Measurements from ENCODE around the gene EMID1.

EMID1 gene

DNA sequence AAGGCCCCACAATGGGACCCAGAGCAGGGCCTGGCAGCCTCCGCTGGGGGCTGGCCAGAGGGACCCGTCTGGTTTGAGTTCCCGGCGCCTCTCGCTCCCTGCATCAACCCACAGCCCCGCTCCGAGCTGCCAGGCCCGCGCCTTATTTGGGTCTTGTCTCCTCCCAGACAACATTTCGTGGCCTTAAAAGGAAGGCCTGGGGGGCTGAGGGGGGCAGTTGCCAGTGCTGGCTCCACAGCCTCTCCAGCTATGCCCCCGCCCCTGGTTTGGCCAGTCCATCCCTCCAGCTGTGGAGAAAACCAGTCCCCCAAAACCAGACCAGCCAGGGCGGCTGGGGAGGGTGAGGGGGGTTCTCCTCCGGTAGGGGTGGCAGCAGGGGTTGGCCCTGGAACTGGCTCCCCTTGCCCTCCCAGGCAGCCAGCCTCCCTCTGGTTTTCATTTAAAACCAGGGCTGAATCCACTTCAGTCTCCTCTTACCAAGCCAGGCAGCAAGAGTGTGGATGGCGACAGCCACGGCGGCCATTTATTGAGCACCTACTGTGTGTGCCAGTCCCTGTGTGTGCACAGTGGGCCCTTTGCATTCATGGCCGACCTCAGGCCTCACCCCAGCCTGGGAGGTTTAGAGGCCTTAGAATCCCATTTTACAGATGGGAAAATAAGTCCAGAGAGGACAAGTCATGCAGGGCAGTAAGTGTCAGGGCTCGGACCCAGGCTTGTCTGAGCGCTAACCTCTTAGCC lies 18.6 kb downstream of the EMID1 start:
- no peak for TF ChIP-seq CTCF (IDR thresholded peaks at IDR 0.05; ENCODE audit: low read length, missing control alignments)
- H3K4me3 ChIP-seq (replicated peaks; ENCODE audit: low read depth, low read length), result no peak overlapping the region
- no peak for DNase-seq (ENCODE audit: low read depth)

GRCh38 chr22:29224859-29225410 lies 19.2 kb downstream of the EMID1 start:
- H3K4me3 ChIP-seq (replicated peaks; ENCODE audit: low read depth, low read length), result no peak overlapping the region
- no peak for TF ChIP-seq CTCF (IDR thresholded peaks at IDR 0.05; ENCODE audit: low read length, missing control alignments)
- no peak for DNase-seq (ENCODE audit: low read depth)

DNA sequence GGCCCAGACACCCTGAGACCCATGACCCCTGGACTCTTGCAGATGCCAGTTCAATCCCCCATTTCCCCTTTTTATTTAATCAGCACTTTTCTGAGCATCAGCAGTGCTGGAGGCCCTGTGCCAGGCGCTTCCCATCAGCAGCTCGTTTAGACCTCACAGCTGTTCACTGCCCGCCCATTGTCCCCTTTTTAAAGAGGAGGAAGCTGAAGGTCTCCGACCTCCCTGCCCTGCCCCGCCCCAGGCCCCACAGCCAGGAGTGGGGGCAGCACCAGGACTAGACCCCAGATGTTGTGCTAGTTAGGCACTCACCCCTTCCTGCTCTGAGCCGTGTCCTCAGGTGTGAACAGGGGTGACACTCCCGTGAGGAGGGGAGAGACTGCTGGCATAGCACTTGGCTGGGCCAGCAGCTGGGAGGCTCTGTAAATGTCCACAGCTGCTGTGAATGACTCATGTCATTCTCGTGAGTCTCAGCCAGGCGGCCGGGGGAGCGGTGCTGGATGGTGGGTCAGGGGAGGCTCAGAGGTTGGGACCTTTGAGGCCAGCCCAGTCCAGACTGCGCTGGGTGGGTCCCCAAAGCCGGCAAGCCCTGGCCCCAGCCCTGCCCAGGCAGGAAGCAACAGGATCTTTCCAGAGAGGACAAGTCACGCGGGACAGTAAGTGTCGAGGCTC lies 19.9 kb downstream of the EMID1 start:
- DNase-seq (ENCODE audit: low read depth), result peak; percentile 22
- H3K4me3 ChIP-seq (replicated peaks; ENCODE audit: low read depth, low read length), result no peak overlapping the region
- TF ChIP-seq CTCF (IDR thresholded peaks at IDR 0.05; ENCODE audit: low read length, missing control alignments), result no peak

DNA sequence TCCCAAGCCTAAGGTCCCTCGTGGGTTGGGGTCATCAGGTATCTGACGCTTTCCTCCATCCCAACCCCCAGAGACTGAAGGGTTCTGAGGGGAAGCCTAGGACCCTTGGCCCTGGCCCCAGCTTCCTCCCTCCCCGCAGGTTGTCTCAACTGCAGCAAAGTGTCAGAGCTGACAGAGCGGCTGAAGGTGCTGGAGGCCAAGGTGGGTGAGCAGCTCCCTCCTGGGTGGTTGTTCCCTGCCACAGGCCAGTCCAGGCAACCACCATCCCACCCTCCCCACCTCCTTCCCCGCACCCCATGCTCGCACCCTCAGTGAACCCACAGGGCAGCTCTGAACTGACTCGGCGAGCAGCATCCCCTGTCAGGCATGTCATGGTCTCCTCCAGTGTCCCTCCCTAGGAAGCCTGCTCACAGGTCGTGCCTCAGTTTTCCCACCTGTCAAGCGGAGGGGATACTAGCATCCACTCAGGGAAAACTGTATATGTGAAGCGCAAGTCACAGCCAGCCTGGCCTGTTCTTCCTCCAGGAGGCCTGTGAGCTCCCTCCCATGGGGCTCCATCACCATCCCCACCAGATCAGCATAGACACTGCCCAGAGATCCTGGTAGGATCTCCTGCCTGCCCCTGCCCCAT lies 20.8 kb downstream of the EMID1 start:
- no peak for DNase-seq (ENCODE audit: low read depth)
- TF ChIP-seq CTCF (IDR thresholded peaks at IDR 0.05; ENCODE audit: low read length, missing control alignments), result no peak
- H3K4me3 ChIP-seq (replicated peaks; ENCODE audit: low read depth, low read length), result no peak overlapping the region

DNA sequence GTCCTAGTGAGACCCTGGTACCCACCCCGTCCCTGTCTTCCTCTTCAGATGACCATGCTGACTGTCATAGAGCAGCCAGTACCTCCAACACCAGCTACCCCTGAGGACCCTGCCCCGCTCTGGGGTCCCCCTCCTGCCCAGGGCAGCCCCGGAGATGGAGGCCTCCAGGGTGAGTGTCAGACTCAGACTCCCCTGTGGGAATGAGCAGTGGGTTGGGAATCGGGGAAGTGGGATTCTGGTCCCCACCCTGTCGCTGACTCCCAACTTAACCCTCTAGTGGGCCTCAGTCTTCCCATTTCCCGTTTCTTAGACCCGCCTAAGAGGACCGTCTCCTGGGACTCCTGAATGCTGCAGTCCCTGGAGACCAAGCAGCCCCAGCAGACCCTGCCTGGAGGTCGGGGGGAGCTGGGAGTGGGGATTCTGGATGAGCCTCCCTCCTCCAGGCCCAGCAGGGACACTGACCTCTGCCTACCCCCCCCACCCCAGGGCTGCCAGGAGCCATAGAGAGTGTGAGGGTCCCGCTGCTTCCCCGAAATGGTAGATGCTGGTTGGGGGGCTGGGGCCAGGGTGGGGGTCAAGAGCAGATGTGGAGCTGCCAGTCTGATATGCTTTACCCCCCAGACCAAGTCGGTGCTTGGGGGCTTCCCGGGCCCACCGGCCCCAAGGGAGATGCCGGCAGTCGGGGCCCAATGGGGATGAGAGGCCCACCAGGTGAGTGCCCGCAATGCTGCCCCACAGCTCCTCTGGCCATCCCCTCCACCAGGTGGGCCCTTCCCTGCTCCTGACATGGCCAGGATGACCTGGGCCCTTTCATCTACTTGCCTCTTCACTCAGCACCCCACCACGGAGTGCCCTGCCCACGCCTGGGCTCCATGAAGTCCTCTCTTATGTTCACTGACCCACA lies 25.5 kb downstream of the EMID1 start:
- no peak for DNase-seq (ENCODE audit: low read depth)
- H3K4me3 ChIP-seq (replicated peaks; ENCODE audit: low read depth, low read length), result no peak overlapping the region
- TF ChIP-seq CTCF (IDR thresholded peaks at IDR 0.05; ENCODE audit: low read length, missing control alignments), result no peak

Measured in fibroblast of pulmonary artery (primary cell).